Activated T-helper 17 cell treated with anti-CD3 and anti-CD28 coated beads, Interleukin-2, amount 50 U/mL, for 72 hours (primary cell): ENCODE results near the gene DNHD1. TPM values are rescaled to one million over a fixed set of nuclear protein-coding genes. Genes with fewer than 3 reads are reported as not detected.
"Not testable (repeated sequence)": the region's sequence is repeated elsewhere in the genome, so short reads cannot be mapped to it uniquely, and the experiment has no call there.

Source experiments
- ATAC-seq: fragments of 150-1000 bp; cut with Tn5 transposase; replicated peaks from 2 replicates; pipeline ENCODE4 v1.10.0; 2021; ENCODE audit warnings: mild to moderate bottlenecking, moderate library complexity
- H3K27ac Mint-ChIP-seq: one replicate; pipeline ENCODE4 v1.8.0; 2022; ENCODE audit warnings: mixed read lengths
- H3K27me3 Mint-ChIP-seq: one replicate; pipeline ENCODE4 v1.8.0; 2022; ENCODE audit warnings: mixed read lengths
- H3K36me3 Mint-ChIP-seq: one replicate; pipeline ENCODE4 v1.8.0; 2022; ENCODE audit warnings: low read depth, mild to moderate bottlenecking, mixed read lengths
- H3K4me1 Mint-ChIP-seq: one replicate; pipeline ENCODE4 v1.8.0; 2022; ENCODE audit warnings: mixed read lengths
- H3K4me3 Mint-ChIP-seq: one replicate; pipeline ENCODE4 v1.8.0; 2022; ENCODE audit warnings: mild to moderate bottlenecking, mixed read lengths
- H3K9me3 Mint-ChIP-seq: one replicate; pipeline ENCODE4 v1.8.0; 2022; ENCODE audit warnings: mixed read lengths
- total RNA-seq, 2 donors: library from RNA; stranded (reverse); gene quantifications; one replicate each; pipeline ENCODE4 v1.2.3, GENCODE V29; 2022

The DNHD1 gene
- total RNA-seq, 2 donors from 2014 or later = 25.2 to 39.3 TPM

DNA sequence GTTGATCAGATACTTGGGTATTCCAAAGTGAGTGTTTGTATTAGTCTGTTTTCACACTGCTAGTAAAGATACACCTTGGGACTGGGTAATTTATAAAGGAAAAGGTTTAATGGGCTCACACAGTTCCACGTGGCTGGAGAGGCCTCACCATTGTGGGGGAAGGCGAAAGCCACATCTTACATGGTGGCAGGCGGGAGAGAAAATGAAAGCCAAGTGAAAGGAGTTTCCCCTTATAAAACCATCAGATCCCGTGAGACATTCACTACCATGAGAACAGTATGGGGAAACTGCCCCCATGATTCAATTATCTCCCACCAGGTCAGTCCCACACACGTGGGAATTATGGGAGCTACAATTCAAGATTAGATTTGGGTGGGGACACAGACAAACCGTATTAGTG lies 8.7 kb upstream of the DNHD1 start:
- no peak for ATAC-seq
- Mint-ChIP-seq H3K27me3 (no peaks in the 10 kb centered on the region), H3K9me3 (no peaks in the 10 kb centered on the region), H3K36me3 (peaks cover 59% of the 10 kb centered on the region), H3K4me1 (peaks cover 2% of the 10 kb centered on the region), H3K4me3 (no peak overlapping the region), H3K27ac (no peak overlapping the region)

DNA sequence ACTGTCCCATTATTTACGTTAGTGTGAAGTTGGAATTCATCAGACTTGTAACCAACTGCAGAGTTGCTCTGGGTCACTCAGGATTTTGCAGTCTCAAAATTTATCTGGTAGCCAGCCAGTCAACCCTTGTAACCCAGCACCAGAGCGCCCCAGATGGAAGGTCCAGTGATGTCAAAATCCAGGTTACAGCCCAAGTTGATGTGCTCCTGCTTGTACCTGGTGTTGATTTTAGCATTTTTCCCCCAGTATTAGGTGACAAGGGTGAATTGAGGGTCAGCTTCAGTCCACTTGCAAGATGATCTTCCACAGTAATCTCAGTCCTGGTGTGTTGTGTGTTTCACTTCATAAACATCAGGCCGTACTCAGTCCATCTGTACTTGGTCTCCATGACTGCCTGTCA lies 8.3 kb upstream of the DNHD1 start:
- Mint-ChIP-seq H3K27ac (no peak overlapping the region), H3K27me3 (no peaks in the 10 kb centered on the region), H3K4me3 (no peak overlapping the region), H3K36me3 (peaks cover 59% of the 10 kb centered on the region), H3K9me3 (no peaks in the 10 kb centered on the region), H3K4me1 (no peaks in the 10 kb centered on the region)
- no peak for ATAC-seq

DNA sequence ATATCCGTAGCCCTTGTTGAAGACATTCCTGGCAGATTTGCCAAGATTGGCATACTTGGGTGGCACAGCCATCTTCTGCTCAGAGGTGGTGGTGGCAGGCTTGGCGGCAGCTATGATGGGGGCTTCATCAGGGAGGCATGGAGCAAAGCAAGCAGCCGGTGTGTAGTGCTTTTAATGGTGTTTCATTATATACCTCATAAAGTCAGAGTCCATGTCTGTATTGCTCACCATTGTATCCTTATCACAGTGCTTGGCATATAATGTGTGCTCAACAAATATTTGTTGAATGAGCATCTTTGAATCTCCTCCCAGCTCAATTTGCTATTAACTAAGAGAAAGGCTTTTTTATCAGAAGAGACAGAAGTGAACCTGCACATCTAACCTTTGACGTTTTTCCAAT lies 7.8 kb upstream of the DNHD1 start:
- Mint-ChIP-seq H3K4me1 (peaks cover under 1% of the 10 kb centered on the region), H3K27ac (no peak overlapping the region), H3K36me3 (peaks cover 61% of the 10 kb centered on the region), H3K4me3 (no peak overlapping the region), H3K9me3 (no peaks in the 10 kb centered on the region), H3K27me3 (no peaks in the 10 kb centered on the region)
- ATAC-seq = no peak

DNA sequence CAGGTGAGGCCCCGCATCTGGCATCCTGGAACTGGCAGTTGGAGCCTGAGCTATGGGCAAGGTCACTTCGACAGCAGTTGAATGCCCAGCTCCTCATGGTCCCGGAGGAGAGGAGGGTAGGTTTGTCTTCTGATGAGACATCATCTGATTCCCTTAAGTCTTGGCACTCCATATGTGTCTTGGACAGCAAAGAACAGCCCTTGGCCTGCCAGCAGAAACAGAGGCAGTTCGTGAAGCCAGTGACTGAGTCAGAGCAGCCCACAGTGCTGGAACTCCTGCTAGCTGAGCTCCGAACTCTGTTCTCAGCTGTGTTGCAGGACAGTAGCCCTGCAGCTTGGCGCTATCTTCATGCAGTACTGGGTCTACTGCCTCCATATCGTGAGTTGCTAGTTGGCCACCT lies 1.0 kb downstream of the DNHD1 start:
- no peaks in the 10 kb centered on the region for H3K27me3 Mint-ChIP-seq
- H3K9me3 Mint-ChIP-seq = no peaks in the 10 kb centered on the region
- H3K36me3 Mint-ChIP-seq = peaks cover 70% of the 10 kb centered on the region
- H3K4me3 Mint-ChIP-seq = no peak overlapping the region
- no peak overlapping the region for H3K27ac Mint-ChIP-seq
- ATAC-seq = no peak
- peaks cover 10% of the 10 kb centered on the region for H3K4me1 Mint-ChIP-seq

- Mint-ChIP-seq H3K27me3 (no peaks in the 10 kb centered on the region), H3K4me1 (peaks cover 10% of the 10 kb centered on the region), H3K36me3 (peaks cover 70% of the 10 kb centered on the region), H3K9me3 (no peaks in the 10 kb centered on the region), H3K27ac (no peak overlapping the region), H3K4me3 (no peak overlapping the region)
- no peak for ATAC-seq
These were observed 1.5 kb downstream of the DNHD1 start for GRCh38 chr11:6498544-6498943.

GRCh38 chr11:6502382-6502781 lies 5.3 kb downstream of the DNHD1 start:
- peaks cover 70% of the 10 kb centered on the region for H3K36me3 Mint-ChIP-seq
- H3K27me3 Mint-ChIP-seq = no peaks in the 10 kb centered on the region
- H3K4me3 Mint-ChIP-seq = no peak overlapping the region
- ATAC-seq = no peak
- H3K9me3 Mint-ChIP-seq = no peaks in the 10 kb centered on the region
- H3K27ac Mint-ChIP-seq = peak overlapping the region; percentile 63
- H3K4me1 Mint-ChIP-seq = peaks cover 5% of the 10 kb centered on the region

DNA sequence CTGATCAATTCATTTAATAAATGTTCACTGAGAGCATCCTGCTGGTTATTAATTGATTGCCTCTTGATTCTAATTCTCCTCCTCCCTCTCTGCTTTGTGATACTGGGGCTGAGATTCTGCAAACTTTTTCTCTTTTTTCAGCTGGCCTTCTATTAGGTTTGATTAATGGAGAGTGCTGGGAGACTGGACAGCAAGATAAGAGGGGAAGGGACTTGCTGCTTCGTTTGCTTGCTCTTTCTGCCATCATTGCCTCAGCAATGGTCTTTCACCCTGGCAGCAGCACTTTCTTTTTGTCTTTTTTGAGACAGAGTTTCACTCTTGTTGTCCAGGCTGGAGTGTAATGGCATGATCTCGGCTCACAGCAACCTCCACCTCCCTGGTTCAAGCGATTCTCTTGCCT lies 7.1 kb downstream of the DNHD1 start:
- H3K36me3 Mint-ChIP-seq = peaks cover 68% of the 10 kb centered on the region
- ATAC-seq = no peak
- no peaks in the 10 kb centered on the region for H3K27me3 Mint-ChIP-seq
- peaks cover 5% of the 10 kb centered on the region for H3K4me1 Mint-ChIP-seq
- H3K4me3 Mint-ChIP-seq = no peak overlapping the region
- H3K9me3 Mint-ChIP-seq = no peaks in the 10 kb centered on the region
- H3K27ac Mint-ChIP-seq = no peak overlapping the region

- Mint-ChIP-seq H3K4me1 (peaks cover 5% of the 10 kb centered on the region), H3K9me3 (no peaks in the 10 kb centered on the region), H3K27ac (no peak overlapping the region), H3K27me3 (no peaks in the 10 kb centered on the region), H3K36me3 (peaks cover 71% of the 10 kb centered on the region), H3K4me3 (no peak overlapping the region)
- peak; percentile 47 for ATAC-seq
These were observed 8.6 kb downstream of the DNHD1 start for GRCh38 chr11:6505577-6506240.

DNA sequence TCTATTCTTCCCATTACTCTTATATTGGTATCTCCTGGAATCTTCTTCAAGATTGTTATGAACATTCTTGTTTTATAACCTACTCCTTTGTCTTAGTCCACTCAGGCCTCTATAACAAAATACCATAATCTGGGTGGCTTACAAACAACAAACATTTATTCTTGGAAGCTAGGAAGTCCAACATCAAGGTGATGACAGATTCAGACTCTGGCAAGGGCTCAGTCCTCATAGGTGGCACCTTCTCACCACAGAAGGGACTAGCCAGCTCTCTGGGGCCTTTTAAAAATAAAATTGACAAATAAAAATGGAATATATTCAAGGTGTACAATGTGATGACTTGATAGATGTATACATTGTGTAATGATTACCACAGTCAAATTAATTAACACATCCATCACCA lies 19.8 kb downstream of the DNHD1 start:
- Mint-ChIP-seq H3K36me3 (peaks cover 95% of the 10 kb centered on the region), H3K4me3 (no peak overlapping the region), H3K4me1 (no peaks in the 10 kb centered on the region), H3K27ac (no peak overlapping the region), H3K27me3 (no peaks in the 10 kb centered on the region), H3K9me3 (no peaks in the 10 kb centered on the region)
- ATAC-seq = no peak

DNA sequence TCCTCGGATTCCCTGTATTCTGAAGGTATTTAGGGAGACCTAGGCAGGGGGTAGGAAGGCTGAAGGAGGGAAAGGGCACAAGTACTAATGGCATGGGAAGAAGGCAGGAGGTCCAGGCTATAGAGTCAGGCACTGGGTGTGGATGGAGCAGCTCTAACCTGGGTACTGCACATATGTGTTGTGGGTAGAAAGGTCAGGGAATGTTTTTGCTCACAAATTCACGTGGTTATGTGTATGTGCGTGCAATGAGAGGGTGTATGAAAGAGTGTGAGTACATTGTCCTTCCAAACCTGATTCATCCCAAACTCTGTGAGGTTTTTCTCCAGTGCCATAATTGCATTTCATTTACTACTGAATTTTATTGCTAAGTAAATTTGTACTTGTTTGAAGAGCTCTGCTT lies 23.2 kb downstream of the DNHD1 start:
- Mint-ChIP-seq H3K27me3 (no peaks in the 10 kb centered on the region), H3K36me3 (peaks cover 74% of the 10 kb centered on the region), H3K4me1 (peaks cover 5% of the 10 kb centered on the region), H3K9me3 (no peaks in the 10 kb centered on the region), H3K4me3 (no peak overlapping the region), H3K27ac (no peak overlapping the region)
- ATAC-seq = peak; percentile 26

DNA sequence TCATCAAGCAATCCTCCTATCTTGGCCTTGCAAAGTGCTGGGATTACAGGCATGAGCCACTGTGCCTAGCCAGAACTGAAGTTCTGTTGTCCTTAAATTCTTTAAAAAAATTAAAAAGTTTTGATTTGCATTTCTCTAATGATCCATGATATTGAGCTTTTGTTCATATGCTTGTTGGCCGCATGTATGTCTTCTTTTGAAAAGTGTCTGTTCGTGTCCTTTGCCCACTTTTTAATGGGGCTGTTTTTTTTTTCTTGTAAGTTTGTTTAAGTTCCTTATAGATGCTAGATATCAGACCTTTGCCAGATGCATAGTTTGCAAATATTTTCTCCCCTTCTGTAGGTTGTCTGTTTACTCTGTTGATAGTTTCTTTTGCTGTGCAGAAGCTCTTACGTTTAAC lies 24.9 kb downstream of the DNHD1 start:
- H3K9me3 Mint-ChIP-seq, H3K4me3 Mint-ChIP-seq, ATAC-seq, H3K27ac Mint-ChIP-seq, H3K27me3 Mint-ChIP-seq: not testable (repeated sequence)
- Mint-ChIP-seq H3K36me3 (peaks cover 71% of the 10 kb centered on the region), H3K4me1 (peaks cover 15% of the 10 kb centered on the region)

DNA sequence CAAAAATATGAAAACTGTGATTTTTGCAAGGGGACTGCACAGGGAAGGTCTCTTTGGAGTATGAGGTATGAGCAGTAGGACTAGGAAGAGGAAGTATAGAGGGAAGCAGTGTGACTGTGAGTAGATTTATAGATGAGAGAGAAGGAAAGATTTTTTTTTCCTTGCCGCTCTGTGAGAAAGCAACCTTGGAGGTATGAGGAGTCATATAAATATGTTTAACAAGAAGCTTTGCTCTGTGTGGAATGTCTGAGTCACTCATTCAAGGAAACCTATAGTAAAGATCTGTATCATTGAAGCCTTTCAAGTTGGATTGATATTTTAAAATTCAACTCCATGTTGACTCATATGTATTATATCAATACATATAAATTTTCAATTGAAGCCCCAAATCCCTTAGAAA lies 26.2 kb downstream of the DNHD1 start:
- Mint-ChIP-seq H3K36me3 (peaks cover 66% of the 10 kb centered on the region), H3K27me3 (no peaks in the 10 kb centered on the region), H3K27ac (no peak overlapping the region), H3K9me3 (no peaks in the 10 kb centered on the region), H3K4me1 (peaks cover 16% of the 10 kb centered on the region), H3K4me3 (no peak overlapping the region)
- ATAC-seq = peak; percentile 74

DNA sequence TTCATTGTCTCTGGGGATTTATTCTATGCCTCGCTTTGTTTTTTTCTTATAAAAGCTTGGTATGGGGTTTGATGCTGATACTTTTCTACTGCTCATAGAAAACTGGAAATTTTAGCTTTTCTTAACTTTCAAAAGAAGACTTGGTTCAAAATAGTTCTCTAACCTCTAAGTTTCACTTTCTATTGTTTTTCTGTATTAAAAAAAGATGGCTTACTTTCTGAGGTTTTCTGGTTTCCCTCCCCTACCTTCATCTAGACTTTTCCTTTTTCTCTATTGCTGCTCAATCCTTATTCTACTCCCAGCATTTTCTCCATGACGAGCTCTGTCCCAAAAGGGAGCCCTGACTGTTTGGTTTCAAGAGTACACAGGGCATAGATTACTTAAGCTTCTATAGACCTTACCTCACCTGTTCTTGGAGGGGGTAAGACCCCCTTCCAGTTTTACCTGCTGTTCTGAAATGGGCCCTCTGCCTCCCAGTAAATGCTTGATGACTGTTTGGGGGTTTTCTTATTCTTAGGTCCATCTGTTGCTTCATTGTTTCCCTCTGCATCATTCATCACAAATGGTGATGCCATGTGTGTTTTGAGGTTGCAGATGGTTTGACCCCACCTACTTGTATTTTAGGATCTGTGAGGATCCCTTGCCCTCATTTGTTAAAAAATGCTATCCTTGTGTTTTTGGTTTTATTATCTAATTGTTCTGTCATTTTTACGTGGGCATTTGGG lies 29.5 kb downstream of the DNHD1 start:
- Mint-ChIP-seq H3K36me3 (peaks cover 37% of the 10 kb centered on the region), H3K4me3 (peak overlapping the region; percentile 58), H3K4me1 (peaks cover 20% of the 10 kb centered on the region), H3K27ac (peak overlapping the region; percentile 48), H3K27me3 (no peaks in the 10 kb centered on the region), H3K9me3 (no peaks in the 10 kb centered on the region)
- ATAC-seq = peak; percentile 53

- no peaks in the 10 kb centered on the region for H3K9me3 Mint-ChIP-seq
- H3K27me3 Mint-ChIP-seq = no peaks in the 10 kb centered on the region
- ATAC-seq = no peak
- H3K27ac Mint-ChIP-seq = no peak overlapping the region
- H3K4me1 Mint-ChIP-seq = peaks cover 15% of the 10 kb centered on the region
- H3K36me3 Mint-ChIP-seq = peaks cover 41% of the 10 kb centered on the region
- no peak overlapping the region for H3K4me3 Mint-ChIP-seq
These were observed 32.2 kb downstream of the DNHD1 start for GRCh38 chr11:6529266-6529665.

GRCh38 chr11:6530848-6531247 lies 33.8 kb downstream of the DNHD1 start:
- peak; percentile 75 for ATAC-seq
- peaks cover 15% of the 10 kb centered on the region for H3K4me1 Mint-ChIP-seq
- H3K27me3 Mint-ChIP-seq = no peaks in the 10 kb centered on the region
- H3K4me3 Mint-ChIP-seq = no peak overlapping the region
- no peak overlapping the region for H3K27ac Mint-ChIP-seq
- H3K36me3 Mint-ChIP-seq = peaks cover 38% of the 10 kb centered on the region
- no peaks in the 10 kb centered on the region for H3K9me3 Mint-ChIP-seq
